ENCODE measurements around the gene UBTD2. TPM values are rescaled to one million over a fixed set of nuclear protein-coding genes. Genes with fewer than 3 reads are reported as not detected.
A peak's percentile ranks its signal among the peaks of the same experiment; 100 is the strongest.

UBTD2 gene
- total RNA-seq, 1 donor: 28.4 TPM

DNA sequence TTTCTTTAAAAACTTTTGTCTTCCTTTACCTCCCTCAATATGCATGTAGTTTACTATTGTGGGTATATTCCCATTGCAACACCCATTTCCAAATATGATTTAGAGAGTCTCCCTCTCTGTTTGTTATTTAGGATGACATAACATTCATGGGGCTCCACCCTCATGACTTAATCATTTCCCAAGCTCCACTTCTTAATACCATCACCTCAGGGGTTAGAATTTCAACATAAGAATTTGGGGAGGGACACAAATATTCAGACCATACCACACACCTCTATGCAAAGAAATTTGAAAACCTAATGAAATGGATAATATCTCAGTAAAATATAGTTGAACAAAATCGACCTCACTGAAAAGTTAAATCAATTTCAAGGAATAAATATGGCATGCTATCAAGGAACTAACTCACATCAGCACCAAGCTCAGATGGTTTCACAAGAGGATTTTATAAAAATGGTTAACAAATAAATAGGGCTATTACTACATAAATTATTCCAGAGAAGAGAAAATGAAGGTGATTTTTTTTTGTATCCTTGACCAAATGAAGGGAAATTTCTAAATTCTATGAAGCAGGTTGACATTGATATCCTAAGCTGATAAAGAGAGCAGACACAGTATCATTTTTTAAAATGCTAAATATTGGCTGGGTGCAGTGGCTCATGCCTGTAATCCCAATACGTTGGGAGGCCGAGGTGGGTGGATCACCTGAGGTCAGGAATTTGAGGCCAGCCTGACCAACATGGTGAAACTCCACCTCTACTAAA is 20.2 kb upstream of the UBTD2 start:
- peak; percentile 55 for DNase-seq (ENCODE audit: low read depth)

DNA sequence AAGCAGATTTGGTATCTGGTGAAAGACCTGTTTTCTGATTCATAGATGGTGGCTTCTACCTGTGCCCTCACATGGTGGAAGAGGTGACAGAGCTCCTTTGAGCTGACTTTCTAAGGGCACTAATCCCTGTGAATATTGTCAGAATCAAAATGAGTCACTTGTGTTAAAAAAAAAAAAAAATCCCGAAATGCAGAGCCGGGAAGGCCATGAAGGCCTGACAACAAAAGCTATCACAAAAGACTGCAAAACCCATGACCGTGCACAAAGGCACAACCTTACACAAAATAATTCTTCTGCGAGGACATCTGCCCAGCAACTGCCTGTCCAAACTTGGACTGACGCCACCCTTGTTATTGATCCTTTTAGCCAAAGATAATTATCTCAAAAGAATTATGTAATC is 19.6 kb upstream of the UBTD2 start:
- TF ChIP-seq, protein P1, sequence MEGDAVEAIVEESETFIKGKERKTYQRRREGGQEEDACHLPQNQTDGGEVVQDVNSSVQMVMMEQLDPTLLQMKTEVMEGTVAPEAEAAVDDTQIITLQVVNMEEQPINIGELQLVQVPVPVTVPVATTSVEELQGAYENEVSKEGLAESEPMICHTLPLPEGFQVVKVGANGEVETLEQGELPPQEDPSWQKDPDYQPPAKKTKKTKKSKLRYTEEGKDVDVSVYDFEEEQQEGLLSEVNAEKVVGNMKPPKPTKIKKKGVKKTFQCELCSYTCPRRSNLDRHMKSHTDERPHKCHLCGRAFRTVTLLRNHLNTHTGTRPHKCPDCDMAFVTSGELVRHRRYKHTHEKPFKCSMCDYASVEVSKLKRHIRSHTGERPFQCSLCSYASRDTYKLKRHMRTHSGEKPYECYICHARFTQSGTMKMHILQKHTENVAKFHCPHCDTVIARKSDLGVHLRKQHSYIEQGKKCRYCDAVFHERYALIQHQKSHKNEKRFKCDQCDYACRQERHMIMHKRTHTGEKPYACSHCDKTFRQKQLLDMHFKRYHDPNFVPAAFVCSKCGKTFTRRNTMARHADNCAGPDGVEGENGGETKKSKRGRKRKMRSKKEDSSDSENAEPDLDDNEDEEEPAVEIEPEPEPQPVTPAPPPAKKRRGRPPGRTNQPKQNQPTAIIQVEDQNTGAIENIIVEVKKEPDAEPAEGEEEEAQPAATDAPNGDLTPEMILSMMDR (IDR thresholded peaks at IDR 0.05; ENCODE audit: insufficient read depth, low read length): no peak
- no peak for DNase-seq (ENCODE audit: low read depth)
- no peak overlapping the region for H3K4me3 ChIP-seq (ENCODE audit: low read depth, low read length)

More for the DNA sequence above, 20.2 kb upstream of the UBTD2 start:
- H3K4me3 ChIP-seq (ENCODE audit: low read depth, low read length): no peak overlapping the region
- TF ChIP-seq, protein P1 (IDR thresholded peaks at IDR 0.05; ENCODE audit: insufficient read depth, low read length): no peak

DNA sequence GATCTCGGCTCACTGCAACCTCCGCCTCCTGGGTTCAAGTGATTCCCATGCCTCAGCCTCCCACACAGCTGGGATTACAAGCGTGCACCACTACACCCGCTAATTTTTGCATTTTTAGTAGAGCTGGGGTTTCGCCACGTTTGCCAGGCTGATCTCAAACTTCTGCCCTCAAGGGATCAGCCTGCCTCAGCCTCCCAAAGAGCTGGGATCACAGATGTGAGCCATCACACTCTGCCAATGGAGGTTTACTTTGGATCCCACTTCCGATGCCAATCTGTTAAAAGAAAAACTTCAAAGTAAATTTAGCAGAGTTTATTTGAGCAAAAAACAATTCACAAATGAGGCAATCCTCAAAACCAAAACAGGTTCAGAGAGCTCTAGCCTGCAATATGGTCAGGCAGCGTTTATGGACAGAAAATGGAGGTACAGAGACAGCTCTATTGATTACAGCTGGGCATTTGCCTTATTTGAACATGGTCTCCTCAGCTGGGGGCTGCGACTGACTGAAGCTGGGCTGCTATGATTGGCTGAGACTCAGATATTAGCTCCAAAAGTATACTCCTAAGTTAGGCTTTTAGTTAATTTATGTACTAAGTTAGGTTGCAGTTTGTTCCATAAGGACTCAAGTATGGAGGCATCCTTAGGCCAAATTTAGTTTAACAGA is 18.6 kb upstream of the UBTD2 start:
- TF ChIP-seq, protein P1 (IDR thresholded peaks at IDR 0.05; ENCODE audit: insufficient read depth, low read length): no peak

DNA sequence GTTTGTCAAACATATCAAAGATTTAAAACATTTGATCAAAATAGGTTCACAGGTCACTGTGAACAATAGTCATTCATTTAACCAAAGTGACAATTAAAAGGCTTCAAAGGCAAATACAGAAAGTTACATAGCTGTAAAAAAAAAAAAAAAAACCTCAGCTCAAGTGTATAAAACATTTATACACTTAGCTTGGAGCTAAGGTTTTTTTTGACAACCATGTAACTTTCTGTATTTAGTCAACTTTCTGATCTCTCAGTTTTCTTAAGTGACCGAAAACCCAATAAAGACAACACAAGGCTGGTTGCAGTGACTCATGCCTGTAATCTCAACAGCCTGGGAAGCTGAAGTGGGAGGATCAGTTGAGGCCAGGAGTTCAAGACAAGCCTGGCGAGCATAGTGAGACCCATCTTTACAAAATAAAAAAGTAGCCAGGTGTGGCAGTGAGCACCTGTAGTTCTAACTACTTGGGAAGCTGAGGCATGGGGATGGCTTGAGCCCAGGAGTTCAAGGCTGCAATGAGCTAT is 16.4 kb upstream of the UBTD2 start:
- no peak overlapping the region for H3K4me3 ChIP-seq (ENCODE audit: low read depth, low read length)
- no peak for DNase-seq (ENCODE audit: low read depth)
- TF ChIP-seq, protein P1 (IDR thresholded peaks at IDR 0.05; ENCODE audit: insufficient read depth, low read length): no peak

More for the DNA sequence above, 18.6 kb upstream of the UBTD2 start:
- no peak overlapping the region for H3K4me3 ChIP-seq (ENCODE audit: low read depth, low read length)
- no peak for DNase-seq (ENCODE audit: low read depth)

DNA sequence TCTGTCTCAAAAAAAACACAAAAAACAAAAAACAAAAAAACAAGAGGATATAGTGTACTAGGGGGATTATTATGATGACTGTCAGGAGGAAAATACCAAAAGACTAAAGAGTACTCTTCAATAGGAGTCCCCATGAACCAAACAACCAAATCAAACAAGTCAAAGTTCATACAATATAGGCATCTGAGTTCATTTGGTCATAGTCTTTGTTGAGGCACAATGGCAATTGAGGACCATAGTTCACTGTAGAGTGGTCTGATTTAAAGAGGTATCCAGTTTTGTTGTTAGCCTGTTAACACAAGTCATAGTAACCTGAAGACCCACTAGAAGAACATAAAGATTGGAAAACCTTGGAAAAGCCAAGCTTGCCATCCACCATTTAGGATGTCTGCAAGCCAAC is 11.3 kb upstream of the UBTD2 start:
- no peak for DNase-seq (ENCODE audit: low read depth)
- H3K4me3 ChIP-seq (ENCODE audit: low read depth, low read length): no peak overlapping the region
- TF ChIP-seq, protein P1 (IDR thresholded peaks at IDR 0.05; ENCODE audit: insufficient read depth, low read length): no peak

- DNase-seq (ENCODE audit: low read depth): no peak
- TF ChIP-seq, protein P1 (IDR thresholded peaks at IDR 0.05; ENCODE audit: insufficient read depth, low read length): no peak
- H3K4me3 ChIP-seq (ENCODE audit: low read depth, low read length): no peak overlapping the region
Measured at GRCh38 chr5:172293745-172294342, 10.3 kb upstream of the UBTD2 start.

Data from fibroblast of the aortic adventitia (primary cell).